Parathyroid adenoma (tissue), 2 donors: ENCODE measurements around the gene WEE1.

Source experiments
- H2AFZ ChIP-seq: fragments of 300-600 bp; sonication (generic); one replicate; pipeline ENCODE4 v1.7.0; 2017; ENCODE audit warnings: antibody characterized with exemption, mild to moderate bottlenecking
- H3K27ac ChIP-seq: fragments of 300-600 bp; sonication (generic); one replicate; pipeline ENCODE4 v1.7.0; 2017
- H3K27me3 ChIP-seq: fragments of 300-600 bp; sonication (generic); one replicate; pipeline ENCODE4 v1.7.0; 2017; ENCODE audit warnings: low read length; ENCODE audit not compliant: control insufficient read depth, insufficient read depth
- H3K36me3 ChIP-seq: fragments of 300-600 bp; sonication (generic); one replicate; pipeline ENCODE4 v1.7.0; 2017; ENCODE audit warnings: low read length; ENCODE audit not compliant: control insufficient read depth, insufficient read depth
- H3K4me1 ChIP-seq: fragments of 300-600 bp; sonication (generic); one replicate; pipeline ENCODE4 v1.7.0; 2017; ENCODE audit warnings: control low read depth
- H3K4me2 ChIP-seq: fragments of 300-600 bp; sonication (generic); one replicate; pipeline ENCODE4 v1.7.0; 2017; ENCODE audit warnings: low read length
- H3K4me3 ChIP-seq: fragments of 300-600 bp; sonication (generic); one replicate; pipeline ENCODE4 v1.7.0; 2017; ENCODE audit warnings: low read depth, low read length
- H3K79me2 ChIP-seq: fragments of 300-600 bp; sonication (generic); one replicate; pipeline ENCODE4 v1.7.0; 2017; ENCODE audit warnings: control low read depth
- H3K9ac ChIP-seq: fragments of 300-600 bp; sonication (generic); one replicate; pipeline ENCODE4 v1.7.0; 2017; ENCODE audit warnings: mild to moderate bottlenecking
- H3K9me3 ChIP-seq: fragments of 300-600 bp; sonication (generic); one replicate; pipeline ENCODE4 v1.7.0; 2017; ENCODE audit warnings: low read length; ENCODE audit not compliant: control insufficient read depth
- TF ChIP-seq, protein P1 (sequence below): fragments of 300-600 bp; sonication (generic); IDR thresholded peaks from one replicate; pipeline ENCODE4 v1.7.0; 2017; ENCODE audit warnings: antibody characterized with exemption, mild to moderate bottlenecking
- donor health status: primary hyperparathyroidism.

The WEE1 gene

DNA sequence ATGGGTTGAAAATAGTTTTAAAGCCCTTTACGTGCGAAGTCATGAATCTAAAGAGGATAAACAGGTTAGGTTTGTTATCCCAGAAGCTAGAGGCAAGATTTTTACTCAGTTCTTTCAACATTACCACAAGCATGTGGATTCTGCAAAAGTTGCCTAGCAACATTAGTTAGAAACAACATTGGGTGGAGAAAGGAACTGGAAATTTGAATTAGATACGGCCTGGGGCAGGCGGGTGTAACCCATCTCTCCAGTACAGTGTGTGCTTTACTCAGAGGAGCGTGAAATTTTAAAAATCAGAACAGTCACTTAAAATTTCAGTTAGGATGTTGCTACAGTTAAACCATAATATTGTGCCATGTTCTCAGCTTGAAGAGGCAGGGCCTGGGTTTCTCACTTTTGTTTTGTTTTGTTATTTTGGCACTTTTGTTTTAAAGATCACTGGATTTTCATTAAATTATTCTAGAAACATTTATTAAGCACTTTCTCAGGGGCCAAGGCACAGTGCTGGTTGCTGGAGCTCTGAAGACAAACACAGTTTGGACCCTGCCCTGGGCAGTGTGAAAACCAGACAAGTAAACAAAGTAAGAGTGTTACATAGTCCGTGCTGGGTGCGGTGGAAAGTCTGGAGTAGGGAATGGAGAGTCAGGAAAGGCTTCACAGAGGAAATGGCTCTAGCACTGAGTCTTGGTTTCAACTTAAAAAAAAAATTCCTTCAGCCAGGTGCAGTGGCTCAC, 4.4 kb upstream of the WEE1 start:
- no peak overlapping the region for H3K9ac ChIP-seq

DNA sequence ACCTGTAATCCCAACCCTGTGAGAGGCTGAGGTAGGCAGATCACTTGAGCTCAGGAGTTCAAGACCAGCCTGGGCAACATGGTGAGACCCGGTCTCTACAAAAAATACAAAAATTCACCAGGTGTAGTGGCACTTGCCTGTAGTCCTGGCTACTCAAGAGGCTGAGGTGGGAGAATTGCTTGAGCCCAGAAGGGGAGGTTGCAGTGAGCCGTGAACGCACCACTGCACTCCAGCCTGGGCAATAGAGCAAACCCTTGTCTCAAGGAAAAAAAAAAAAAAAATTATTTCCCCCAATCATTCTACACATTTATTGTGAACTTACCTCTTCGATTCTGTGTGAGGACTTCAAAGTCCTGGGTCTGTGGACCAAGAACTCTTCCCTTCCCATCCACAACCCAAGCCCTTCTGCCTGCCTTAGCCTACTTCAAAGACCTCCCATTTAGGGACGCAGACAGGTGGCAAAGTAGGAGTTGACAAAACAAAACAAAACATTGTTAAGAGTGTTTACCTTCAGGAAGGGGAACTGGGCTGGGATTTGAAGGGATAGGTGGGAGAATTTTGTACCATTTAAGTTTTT, 3.8 kb upstream of the WEE1 start:
- Histone ChIP-seq H2AFZ (peak overlapping the region; percentile 72), H3K36me3 (no peaks in the 10 kb centered on the region), H3K4me3 (no peak overlapping the region), H3K9me3 (no peaks in the 10 kb centered on the region), H3K79me2 (no peaks in the 10 kb centered on the region), H3K4me1 (peaks cover 21% of the 10 kb centered on the region), H3K9ac (no peak overlapping the region), H3K27me3 (no peaks in the 10 kb centered on the region), H3K4me2 (peak overlapping the region; percentile 65), H3K27ac (peak overlapping the region; percentile 97)
- TF ChIP-seq, protein P1, sequence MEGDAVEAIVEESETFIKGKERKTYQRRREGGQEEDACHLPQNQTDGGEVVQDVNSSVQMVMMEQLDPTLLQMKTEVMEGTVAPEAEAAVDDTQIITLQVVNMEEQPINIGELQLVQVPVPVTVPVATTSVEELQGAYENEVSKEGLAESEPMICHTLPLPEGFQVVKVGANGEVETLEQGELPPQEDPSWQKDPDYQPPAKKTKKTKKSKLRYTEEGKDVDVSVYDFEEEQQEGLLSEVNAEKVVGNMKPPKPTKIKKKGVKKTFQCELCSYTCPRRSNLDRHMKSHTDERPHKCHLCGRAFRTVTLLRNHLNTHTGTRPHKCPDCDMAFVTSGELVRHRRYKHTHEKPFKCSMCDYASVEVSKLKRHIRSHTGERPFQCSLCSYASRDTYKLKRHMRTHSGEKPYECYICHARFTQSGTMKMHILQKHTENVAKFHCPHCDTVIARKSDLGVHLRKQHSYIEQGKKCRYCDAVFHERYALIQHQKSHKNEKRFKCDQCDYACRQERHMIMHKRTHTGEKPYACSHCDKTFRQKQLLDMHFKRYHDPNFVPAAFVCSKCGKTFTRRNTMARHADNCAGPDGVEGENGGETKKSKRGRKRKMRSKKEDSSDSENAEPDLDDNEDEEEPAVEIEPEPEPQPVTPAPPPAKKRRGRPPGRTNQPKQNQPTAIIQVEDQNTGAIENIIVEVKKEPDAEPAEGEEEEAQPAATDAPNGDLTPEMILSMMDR = no peak

More for the DNA sequence above, 4.4 kb upstream of the WEE1 start:
- Histone ChIP-seq H3K27me3 (no peaks in the 10 kb centered on the region), H3K36me3 (no peaks in the 10 kb centered on the region), H3K4me3 (peak overlapping the region; percentile 27), H2AFZ (peak overlapping the region; percentile 72), H3K27ac (peak overlapping the region; percentile 97), H3K4me1 (peaks cover 21% of the 10 kb centered on the region), H3K9me3 (no peaks in the 10 kb centered on the region), H3K4me2 (peak overlapping the region; percentile 65), H3K79me2 (no peaks in the 10 kb centered on the region)
- TF ChIP-seq, protein P1 = no peak

- Histone ChIP-seq H3K4me1 (peaks cover 21% of the 10 kb centered on the region), H3K4me2 (no peak overlapping the region), H3K9me3 (no peaks in the 10 kb centered on the region), H3K9ac (no peak overlapping the region), H3K27me3 (no peaks in the 10 kb centered on the region), H3K4me3 (no peak overlapping the region), H3K36me3 (no peaks in the 10 kb centered on the region), H3K27ac (peak overlapping the region; percentile 97), H3K79me2 (no peaks in the 10 kb centered on the region), H2AFZ (no peak overlapping the region)
- TF ChIP-seq, protein P1 = no peak
These were observed 3.0 kb upstream of the WEE1 start for GRCh38 chr11:9570313-9571025.

GRCh38 chr11:9571071-9571762, 2.3 kb upstream of the WEE1 start:
- Histone ChIP-seq H3K9me3 (no peaks in the 10 kb centered on the region), H3K27me3 (no peaks in the 10 kb centered on the region), H3K4me2 (no peak overlapping the region), H3K79me2 (no peaks in the 10 kb centered on the region), H2AFZ (no peak overlapping the region), H3K27ac (no peak overlapping the region), H3K9ac (no peak overlapping the region), H3K4me1 (peaks cover 15% of the 10 kb centered on the region), H3K4me3 (no peak overlapping the region), H3K36me3 (no peaks in the 10 kb centered on the region)
- TF ChIP-seq, protein P1 = no peak
